ENCODE measurements around the gene NECAB3. TPM values are rescaled to one million over a fixed set of nuclear protein-coding genes. Genes with fewer than 3 reads are reported as not detected.

NECAB3 gene
- total RNA-seq, 1 experiment from 2014 or later, result 43.5 TPM

GRCh38 chr20:33679758-33680485, 5.7 kb upstream of the NECAB3 start:
- peaks cover 5% of the 10 kb centered on the region for H3F3A ChIP-seq (ENCODE audit: low read length, unreplicated experiment)
- H3K9ac ChIP-seq (ENCODE audit: low read length), result no peak overlapping the region
- BruUV-seq (replicated peaks), result no TSS peak
- ChIA-PET POLR2A (ENCODE audit: unreplicated experiment) (no interaction called here), CTCF (interaction anchor here (0.6 kb wide), 1 partner anchor 113 kb away, joined by 3 read pairs; no protein-coding TSS in a partner anchor)
- H3K9me3 ChIP-seq (ENCODE audit: low read length), result no peaks in the 10 kb centered on the region
- peaks cover 36% of the 10 kb centered on the region for H3K79me2 ChIP-seq (ENCODE audit: low read length)
- intact Hi-C loops (cut with micrococcal nuclease), result loop anchor here (10.0 kb wide), 1 partner anchor 105 kb away; no protein-coding TSS in a partner anchor
- ATAC-seq (no peak), DNase-seq (no peak)
- H3K9me2 ChIP-seq (replicated peaks; ENCODE audit: low read length), result no peaks in the 10 kb centered on the region
- H3K27me3 ChIP-seq (ENCODE audit: low read length), result no peaks in the 10 kb centered on the region
- H4K20me1 ChIP-seq (ENCODE audit: low read length), result peaks cover 26% of the 10 kb centered on the region
- H3K4me1 ChIP-seq (ENCODE audit: insufficient read depth, low read length), result peaks cover 11% of the 10 kb centered on the region
- no peak overlapping the region for H3K4me2 ChIP-seq (ENCODE audit: low read length)
- H3K27ac ChIP-seq (ENCODE audit: low read length), result no peak overlapping the region
- H3K36me3 ChIP-seq (ENCODE audit: low read depth, low read length), result peaks cover 4% of the 10 kb centered on the region
- H3K4me3 ChIP-seq (ENCODE audit: low read length), result no peak overlapping the region
- no peak overlapping the region for H2AFZ ChIP-seq (ENCODE audit: low read length)
- TF ChIP-seq CTCF (conservative IDR thresholded peaks at IDR 0.05; ENCODE audit: low read depth, low read length), result no peak
- no peak for TF ChIP-seq EZH2phosphoT487 (IDR thresholded peaks at IDR 0.05; ENCODE audit: borderline replicate concordance, low read length)
- TF ChIP-seq EZH2 (IDR thresholded peaks at IDR 0.05; ENCODE audit: low read length, unreplicated experiment), result no peak

- DNase-seq (no peak), ATAC-seq (no peak)
- peaks cover 31% of the 10 kb centered on the region for H3K79me2 ChIP-seq (ENCODE audit: low read length)
- H3K9me3 ChIP-seq (ENCODE audit: low read length), result no peaks in the 10 kb centered on the region
- ChIA-PET CTCF (interaction anchor here (0.6 kb wide), 1 partner anchor 221 kb away, joined by 3 read pairs; no protein-coding TSS in a partner anchor), POLR2A (ENCODE audit: unreplicated experiment) (interaction anchor here (0.6 kb wide), 1 partner anchor 9 kb away, joined by 16 read pairs; no protein-coding TSS in a partner anchor)
- intact Hi-C loops (cut with micrococcal nuclease), result no loop called here
- no peaks in the 10 kb centered on the region for H3K27me3 ChIP-seq (ENCODE audit: low read length)
- TF ChIP-seq EZH2phosphoT487 (IDR thresholded peaks at IDR 0.05; ENCODE audit: borderline replicate concordance, low read length) (no peak), EZH2 (IDR thresholded peaks at IDR 0.05; ENCODE audit: low read length, unreplicated experiment) (no peak), CTCF (conservative IDR thresholded peaks at IDR 0.05; ENCODE audit: low read depth, low read length) (no peak)
- H3F3A ChIP-seq (ENCODE audit: low read length, unreplicated experiment), result peaks cover 5% of the 10 kb centered on the region
- H3K4me3 ChIP-seq (ENCODE audit: low read length), result no peak overlapping the region
- H4K20me1 ChIP-seq (ENCODE audit: low read length), result peaks cover 14% of the 10 kb centered on the region; the same call in 1 of the 2 replicates
- H3K4me1 ChIP-seq (ENCODE audit: insufficient read depth, low read length), result peaks cover 13% of the 10 kb centered on the region
- H3K4me2 ChIP-seq (ENCODE audit: low read length), result no peak overlapping the region
- BruUV-seq (replicated peaks), result no TSS peak
- H3K36me3 ChIP-seq (ENCODE audit: low read depth, low read length), result peaks cover 4% of the 10 kb centered on the region
- H3K9ac ChIP-seq (ENCODE audit: low read length), result no peak overlapping the region
- no peak overlapping the region for H2AFZ ChIP-seq (ENCODE audit: low read length)
- no peaks in the 10 kb centered on the region for H3K9me2 ChIP-seq (replicated peaks; ENCODE audit: low read length)
- H3K27ac ChIP-seq (ENCODE audit: low read length), result no peak overlapping the region
Measured at GRCh38 chr20:33677991-33678702, 3.9 kb upstream of the NECAB3 start.
